Astrocyte (in vitro differentiated cells and primary cell): ENCODE results near the gene FRS2. TPM values are rescaled to one million over a fixed set of nuclear protein-coding genes. Genes with fewer than 3 reads are reported as not detected.
A peak's percentile ranks its signal among the peaks of the same experiment; 100 is the strongest.

Source experiments
- DNase-seq: peaks from one replicate; pipeline ENCODE4 v3.0.0-alpha.2; 2010; ENCODE audit warnings: low read depth
- FAIRE-seq: peaks from 2 replicates; lab custom pipeline; 2011; peaks lifted over from hg19 to GRCh38; lab: Jason Lieb, UNC
- H2AFZ ChIP-seq: 2 replicates; pipeline ENCODE4 v1.6.0; 2012; ENCODE audit warnings: low read depth, low read length, inconsistent platforms
- H3K27ac ChIP-seq: 2 replicates; pipeline ENCODE4 v1.5.1; 2011; ENCODE audit warnings: low read depth, low read length, inconsistent platforms
- H3K27me3 ChIP-seq: 2 replicates; pipeline ENCODE4 v1.6.0; 2011; ENCODE audit warnings: low read length, inconsistent platforms; ENCODE audit not compliant: insufficient read depth
- H3K36me3 ChIP-seq: 2 replicates; pipeline ENCODE4 v1.5.1; 2011; ENCODE audit warnings: low read length, inconsistent platforms; ENCODE audit not compliant: insufficient read depth
- H3K4me1 ChIP-seq: 2 replicates; pipeline ENCODE4 v1.5.1; 2011; ENCODE audit warnings: low read length, inconsistent platforms; ENCODE audit not compliant: insufficient read depth
- H3K4me2 ChIP-seq: 2 replicates; pipeline ENCODE4 v1.6.0; 2012; ENCODE audit warnings: low read length, inconsistent platforms
- H3K4me3 ChIP-seq: 2 replicates; pipeline ENCODE4 v1.5.1; 2011; ENCODE audit warnings: low read depth, mild to moderate bottlenecking, low read length, inconsistent platforms; ENCODE audit not compliant: insufficient read depth
- H3K79me2 ChIP-seq: 2 replicates; pipeline ENCODE4 v1.6.0; 2012; ENCODE audit warnings: mild to moderate bottlenecking, low read length, inconsistent platforms; ENCODE audit not compliant: insufficient read depth
- H3K9ac ChIP-seq: 2 replicates; pipeline ENCODE4 v1.6.0; 2012; ENCODE audit warnings: mild to moderate bottlenecking, low read length, inconsistent platforms
- H3K9me3 ChIP-seq: 2 replicates; pipeline ENCODE4 v1.5.1; 2012; ENCODE audit warnings: low read depth, mild to moderate bottlenecking, low read length, inconsistent platforms; ENCODE audit not compliant: insufficient read depth
- H4K20me1 ChIP-seq: 2 replicates; pipeline ENCODE4 v1.6.0; 2012; ENCODE audit warnings: low read length, inconsistent platforms; ENCODE audit not compliant: insufficient read depth
- H3K27ac Mint-ChIP-seq: one replicate; pipeline ENCODE4 v1.8.0; 2021; ENCODE audit warnings: mild to moderate bottlenecking, mixed read lengths; ENCODE audit not compliant: unreplicated experiment
- H3K27me3 Mint-ChIP-seq: one replicate; pipeline ENCODE4 v1.8.0; 2021; ENCODE audit warnings: low read depth, mixed read lengths; ENCODE audit not compliant: unreplicated experiment
- H3K36me3 Mint-ChIP-seq: one replicate; pipeline ENCODE4 v1.8.0; 2021; ENCODE audit warnings: low read depth, mixed read lengths; ENCODE audit not compliant: unreplicated experiment
- H3K4me1 Mint-ChIP-seq: one replicate; pipeline ENCODE4 v1.8.0; 2021; ENCODE audit warnings: low read depth, mixed read lengths; ENCODE audit not compliant: unreplicated experiment
- H3K4me3 Mint-ChIP-seq: one replicate; pipeline ENCODE4 v1.8.0; 2021; ENCODE audit warnings: mild to moderate bottlenecking, moderate library complexity, mixed read lengths; ENCODE audit not compliant: unreplicated experiment
- H3K9me3 Mint-ChIP-seq: one replicate; pipeline ENCODE4 v1.8.0; 2021; ENCODE audit warnings: mild to moderate bottlenecking, mixed read lengths; ENCODE audit not compliant: unreplicated experiment
- CTCF ChIP-seq: IDR thresholded peaks from 2 replicates; pipeline ENCODE4 v1.5.1; 2011; ENCODE audit warnings: low read depth, mild to moderate bottlenecking, inconsistent platforms, low read length, moderate library complexity; ENCODE audit not compliant: insufficient read depth
- EZH2 ChIP-seq: IDR thresholded peaks from 2 replicates; pipeline ENCODE4 v1.6.1; 2012; ENCODE audit warnings: mild to moderate bottlenecking, low read length, inconsistent platforms; ENCODE audit not compliant: insufficient read depth
- total RNA-seq: library from RNA; stranded (reverse); gene quantifications from 2 replicates; pipeline ENCODE4 v1.2.1, GENCODE V29; 2021

The FRS2 gene
- total RNA-seq, 1 donor from 2014 or later, result 60.9 TPM

GRCh38 chr12:69508091-69508490 lies 37.9 kb downstream of the FRS2 start:
- peaks cover 97% of the 10 kb centered on the region for H3K79me2 ChIP-seq
- no peaks in the 10 kb centered on the region for H3K36me3 ChIP-seq
- no peak overlapping the region for H3K4me2 ChIP-seq
- TF ChIP-seq CTCF, result no peak
- TF ChIP-seq EZH2, result no peak
- H4K20me1 ChIP-seq, result peaks cover 22% of the 10 kb centered on the region
- Mint-ChIP-seq H3K36me3 (peaks cover 1% of the 10 kb centered on the region), H3K27ac (no peak overlapping the region), H3K27me3 (no peaks in the 10 kb centered on the region), H3K9me3 (no peaks in the 10 kb centered on the region), H3K4me1 (peaks cover 58% of the 10 kb centered on the region), H3K4me3 (no peak overlapping the region)
- peak overlapping the region; percentile 56 for H3K27ac ChIP-seq
- no peaks in the 10 kb centered on the region for H3K27me3 ChIP-seq
- H2AFZ ChIP-seq, result no peak overlapping the region
- H3K4me3 ChIP-seq, result no peak overlapping the region
- no peak overlapping the region for H3K9ac ChIP-seq
- no peaks in the 10 kb centered on the region for H3K9me3 ChIP-seq
- no peak for FAIRE-seq
- peaks cover 40% of the 10 kb centered on the region for H3K4me1 ChIP-seq
- no peak for DNase-seq

- H3K27me3 ChIP-seq, result no peaks in the 10 kb centered on the region
- peak overlapping the region; percentile 56 for H3K27ac ChIP-seq
- no peak overlapping the region for H2AFZ ChIP-seq
- H3K9ac ChIP-seq, result no peak overlapping the region
- no peak overlapping the region for H3K4me2 ChIP-seq
- peaks cover 96% of the 10 kb centered on the region for H3K79me2 ChIP-seq
- peaks cover 17% of the 10 kb centered on the region for H4K20me1 ChIP-seq
- TF ChIP-seq EZH2, result no peak
- H3K27me3 Mint-ChIP-seq, result no peaks in the 10 kb centered on the region
- H3K4me1 ChIP-seq, result peaks cover 41% of the 10 kb centered on the region
- H3K36me3 ChIP-seq, result no peaks in the 10 kb centered on the region
- no peak overlapping the region for H3K4me3 ChIP-seq
- FAIRE-seq, result no peak
- DNase-seq, result no peak
- no peaks in the 10 kb centered on the region for H3K9me3 Mint-ChIP-seq
- H3K27ac Mint-ChIP-seq, result peak overlapping the region; percentile 94
- H3K9me3 ChIP-seq, result no peaks in the 10 kb centered on the region
- no peaks in the 10 kb centered on the region for H3K36me3 Mint-ChIP-seq
- H3K4me1 Mint-ChIP-seq, result peaks cover 57% of the 10 kb centered on the region
- no peak overlapping the region for H3K4me3 Mint-ChIP-seq
Observed at GRCh38 chr12:69508621-69509020, 38.4 kb downstream of the FRS2 start.

- peaks cover 96% of the 10 kb centered on the region for H3K79me2 ChIP-seq
- no peaks in the 10 kb centered on the region for H3K36me3 ChIP-seq
- no peak overlapping the region for H3K4me3 ChIP-seq
- peaks cover 43% of the 10 kb centered on the region for H3K4me1 ChIP-seq
- H3K9ac ChIP-seq, result peak overlapping the region; percentile 26
- peak overlapping the region; percentile 78 for H3K4me2 ChIP-seq
- H3K27me3 Mint-ChIP-seq, result no peaks in the 10 kb centered on the region
- H3K27ac Mint-ChIP-seq, result peak overlapping the region; percentile 94
- no peak for TF ChIP-seq EZH2
- TF ChIP-seq CTCF, result no peak
- H4K20me1 ChIP-seq, result peaks cover 21% of the 10 kb centered on the region
- H3K4me1 Mint-ChIP-seq, result peaks cover 59% of the 10 kb centered on the region
- DNase-seq, result peak; percentile 61
- FAIRE-seq, result peak; percentile 29
- no peaks in the 10 kb centered on the region for H3K9me3 ChIP-seq
- H3K9me3 Mint-ChIP-seq, result no peaks in the 10 kb centered on the region
- H3K27ac ChIP-seq, result peak overlapping the region; percentile 56
- no peak overlapping the region for H2AFZ ChIP-seq
- peak overlapping the region; percentile 55 for H3K4me3 Mint-ChIP-seq
- H3K36me3 Mint-ChIP-seq, result no peaks in the 10 kb centered on the region
- no peaks in the 10 kb centered on the region for H3K27me3 ChIP-seq
Observed at GRCh38 chr12:69509308-69509736, 39.1 kb downstream of the FRS2 start.
